ENCODE data around the gene CTTN. TPM values are rescaled to one million over a fixed set of nuclear protein-coding genes. Genes with fewer than 3 reads are reported as not detected.
"Not testable (repeated sequence)": the region's sequence is repeated elsewhere in the genome, so short reads cannot be mapped to it uniquely, and the experiment has no call there.

The CTTN gene
- total RNA-seq, 1 donor from 2014 or later, result 227 TPM

- Histone ChIP-seq H3K9me3 (peaks cover 7% of the 10 kb centered on the region), H3K4me3 (no peak overlapping the region), H3K27ac (no peak overlapping the region), H3K27me3 (no peaks in the 10 kb centered on the region), H3K4me1 (no peaks in the 10 kb centered on the region), H3K36me3 (no peaks in the 10 kb centered on the region)
- no peak for DNase-seq (ENCODE audit: extremely low spot score in 2 of 2)
- intact Hi-C loops (cut with DNase I), result no loop called here
- TF ChIP-seq CTCF (IDR thresholded peaks at IDR 0.05), result no peak
- TF ChIP-seq POLR2AphosphoS5 (IDR thresholded peaks at IDR 0.05; ENCODE audit: insufficient read depth in 1 of 2, low read depth in 1 of 2), result no peak
- no peak for TF ChIP-seq POLR2A (IDR thresholded peaks at IDR 0.05)
Measured at GRCh38 chr11:70445091-70445490, 46.8 kb downstream of the CTTN start.

- no peak overlapping the region for H3K4me3 ChIP-seq
- H3K9me3 ChIP-seq, result peaks cover 7% of the 10 kb centered on the region
- DNase-seq (ENCODE audit: extremely low spot score in 2 of 2), result no peak
- no peaks in the 10 kb centered on the region for H3K36me3 ChIP-seq
- H3K27ac ChIP-seq, result no peak overlapping the region
- intact Hi-C loops (cut with DNase I), result no loop called here
- no peaks in the 10 kb centered on the region for H3K27me3 ChIP-seq
- H3K4me1 ChIP-seq, result no peaks in the 10 kb centered on the region
- no peak for TF ChIP-seq POLR2A (IDR thresholded peaks at IDR 0.05)
Measured at GRCh38 chr11:70445605-70446004, 47.3 kb downstream of the CTTN start.

DNA sequence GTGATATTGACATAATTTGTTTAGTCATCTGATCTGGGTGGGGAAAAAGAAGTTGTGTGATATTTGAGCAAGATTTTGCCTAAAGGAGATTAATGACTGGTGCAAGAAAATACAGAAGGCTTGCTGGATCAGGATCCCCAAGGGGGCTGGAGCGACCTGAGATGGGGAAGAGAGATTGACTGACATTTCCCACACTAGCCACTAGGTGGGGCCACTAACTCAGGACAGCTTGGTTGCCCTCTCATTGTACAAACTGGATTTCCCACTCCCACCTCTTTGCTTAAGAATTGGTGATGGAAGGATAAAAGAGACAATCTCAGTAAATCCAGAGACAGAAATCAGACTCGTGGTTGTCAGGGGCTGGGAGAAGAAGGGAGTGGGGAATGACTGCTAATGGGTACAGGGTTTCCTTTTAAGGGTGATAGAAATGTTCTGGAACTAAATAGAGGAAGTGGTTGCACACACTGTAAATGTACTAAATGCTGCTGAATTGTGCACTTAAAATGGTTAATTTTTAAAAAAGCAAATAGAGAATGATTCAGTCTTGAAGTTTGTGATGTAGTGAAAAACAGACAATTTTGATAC lies 50.7 kb downstream of the CTTN start:
- no peak for TF ChIP-seq CTCF (IDR thresholded peaks at IDR 0.05)
- TF ChIP-seq POLR2AphosphoS5 (IDR thresholded peaks at IDR 0.05; ENCODE audit: insufficient read depth in 1 of 2, low read depth in 1 of 2), result no peak
- TF ChIP-seq POLR2A (IDR thresholded peaks at IDR 0.05), result no peak
- Histone ChIP-seq H3K9me3 (peaks cover 7% of the 10 kb centered on the region), H3K4me3 (no peak overlapping the region), H3K27ac (no peak overlapping the region), H3K36me3 (no peaks in the 10 kb centered on the region), H3K4me1 (no peaks in the 10 kb centered on the region), H3K27me3 (no peaks in the 10 kb centered on the region)
- DNase-seq (ENCODE audit: extremely low spot score in 2 of 2), result no peak
- intact Hi-C loops (cut with DNase I), result no loop called here

- no peak overlapping the region for H3K4me3 ChIP-seq
- TF ChIP-seq CTCF (IDR thresholded peaks at IDR 0.05), result no peak
- no peak for TF ChIP-seq POLR2AphosphoS5 (IDR thresholded peaks at IDR 0.05; ENCODE audit: insufficient read depth in 1 of 2, low read depth in 1 of 2)
- TF ChIP-seq POLR2A (IDR thresholded peaks at IDR 0.05), result no peak
- intact Hi-C loops (cut with DNase I), result no loop called here
- no peaks in the 10 kb centered on the region for H3K36me3 ChIP-seq
- no peaks in the 10 kb centered on the region for H3K27me3 ChIP-seq
- peaks cover under 1% of the 10 kb centered on the region for H3K9me3 ChIP-seq
- H3K4me1 ChIP-seq, result no peaks in the 10 kb centered on the region
- H3K27ac ChIP-seq, result no peak overlapping the region
- no peak for DNase-seq (ENCODE audit: extremely low spot score in 2 of 2)
Measured at GRCh38 chr11:70454197-70454767, 56.0 kb downstream of the CTTN start.

DNA sequence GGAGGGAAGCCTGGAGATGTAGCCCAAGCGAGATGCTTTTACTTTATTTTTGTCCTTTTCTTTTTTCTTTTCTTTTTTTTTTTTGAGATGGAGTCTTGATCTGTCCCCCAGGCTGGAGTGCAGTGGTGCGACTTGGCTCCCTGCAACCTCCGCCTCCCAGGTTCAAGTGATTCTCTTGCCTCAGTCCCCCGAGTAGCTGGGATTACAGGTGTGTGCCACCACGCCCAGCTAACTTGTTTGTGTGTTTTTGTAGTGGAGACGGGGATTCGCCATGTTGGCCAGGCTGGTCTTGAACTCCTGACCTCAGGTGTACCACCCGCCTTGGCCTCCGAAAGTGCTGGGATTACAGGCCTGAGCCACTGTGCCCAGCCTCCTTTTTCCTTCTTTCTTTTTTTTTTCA lies 56.5 kb downstream of the CTTN start:
- DNase-seq (ENCODE audit: extremely low spot score in 2 of 2); intact Hi-C loops (cut with DNase I); H3K9me3 ChIP-seq; H3K27ac ChIP-seq; H3K27me3 ChIP-seq; H3K36me3 ChIP-seq; H3K4me1 ChIP-seq; H3K4me3 ChIP-seq: not testable (repeated sequence)

- intact Hi-C loops (cut with DNase I), result no loop called here
- DNase-seq (ENCODE audit: extremely low spot score in 2 of 2), result no peak
- H3K4me1 ChIP-seq, result no peaks in the 10 kb centered on the region
- H3K36me3 ChIP-seq, result no peaks in the 10 kb centered on the region
- no peak overlapping the region for H3K4me3 ChIP-seq
- TF ChIP-seq CTCF (IDR thresholded peaks at IDR 0.05) (no peak), POLR2A (IDR thresholded peaks at IDR 0.05) (no peak), POLR2AphosphoS5 (IDR thresholded peaks at IDR 0.05; ENCODE audit: insufficient read depth in 1 of 2, low read depth in 1 of 2) (no peak)
- no peaks in the 10 kb centered on the region for H3K9me3 ChIP-seq
- H3K27ac ChIP-seq, result no peak overlapping the region
- H3K27me3 ChIP-seq, result no peaks in the 10 kb centered on the region
Measured at GRCh38 chr11:70455354-70455753, 57.0 kb downstream of the CTTN start.
